ENCODE results near the gene CEACAM5. TPM values are rescaled to one million over a fixed set of nuclear protein-coding genes. Genes with fewer than 3 reads are reported as not detected.

CEACAM5 gene
- not detected in 2 replicates for total RNA-seq (2014; rRNA removed; shearing (Covaris generic))

- DNase-seq (ENCODE audit: low spot score): no peak
These were observed at the start of gene CEACAM5 for GRCh38 chr19:41708481-41708880. Gene CEACAM5, plus strand, starts transcription at chr19:41708626. Its CDS starts 106 bp downstream, at chr19:41708732.

GRCh38 chr19:41666075-41666474 lies 42.4 kb upstream of the CEACAM5 start:
- no peak for DNase-seq (ENCODE audit: low spot score)

GRCh38 chr19:41668315-41668714 lies 40.1 kb upstream of the CEACAM5 start:
- DNase-seq (ENCODE audit: low spot score): no peak

GRCh38 chr19:41670755-41671154 lies 37.7 kb upstream of the CEACAM5 start:
- DNase-seq (ENCODE audit: low spot score): no peak

- DNase-seq (ENCODE audit: low spot score): no peak
These were observed 36.9 kb upstream of the CEACAM5 start for GRCh38 chr19:41671486-41671885.

GRCh38 chr19:41682437-41682836 lies 26.0 kb upstream of the CEACAM5 start:
- no peak for DNase-seq (ENCODE audit: low spot score)

- DNase-seq (ENCODE audit: low spot score): no peak
These were observed 21.0 kb upstream of the CEACAM5 start for GRCh38 chr19:41687419-41687818.

GRCh38 chr19:41688098-41688497 lies 20.3 kb upstream of the CEACAM5 start, which contains the start of gene CEACAM7:
Gene CEACAM7, minus strand, starts transcription at chr19:41688270. Its CDS starts 105 bp downstream, at chr19:41688165.
- DNase-seq (ENCODE audit: low spot score): no peak

GRCh38 chr19:41688687-41689086 lies 19.7 kb upstream of the CEACAM5 start:
- DNase-seq (ENCODE audit: low spot score): no peak

- no peak for DNase-seq (ENCODE audit: low spot score)
These were observed 18.2 kb upstream of the CEACAM5 start for GRCh38 chr19:41689993-41690800.

GRCh38 chr19:41690801-41691065 lies 17.7 kb upstream of the CEACAM5 start:
- no peak for DNase-seq (ENCODE audit: low spot score)

- no peak for DNase-seq (ENCODE audit: low spot score)
These were observed 17.0 kb upstream of the CEACAM5 start for GRCh38 chr19:41691268-41691970.

GRCh38 chr19:41694196-41694595 lies 14.2 kb upstream of the CEACAM5 start:
- DNase-seq (ENCODE audit: low spot score): no peak

- DNase-seq (ENCODE audit: low spot score): no peak
These were observed 13.4 kb upstream of the CEACAM5 start for GRCh38 chr19:41694831-41695635.

- DNase-seq (ENCODE audit: low spot score): no peak
These were observed 12.7 kb upstream of the CEACAM5 start for GRCh38 chr19:41695745-41696144.

GRCh38 chr19:41696402-41697197 lies 11.8 kb upstream of the CEACAM5 start:
- no peak for DNase-seq (ENCODE audit: low spot score)

GRCh38 chr19:41697198-41697855 lies 11.1 kb upstream of the CEACAM5 start:
- DNase-seq (ENCODE audit: low spot score): no peak

GRCh38 chr19:41698746-41699230 lies 9.6 kb upstream of the CEACAM5 start:
- no peak for DNase-seq (ENCODE audit: low spot score)

- no peak for DNase-seq (ENCODE audit: low spot score)
These were observed 9.0 kb upstream of the CEACAM5 start for GRCh38 chr19:41699231-41699967.

- DNase-seq (ENCODE audit: low spot score): no peak
These were observed 8.5 kb upstream of the CEACAM5 start for GRCh38 chr19:41699968-41700323.
